T1000 (cell line): ENCODE measurements around the gene MED19.
"Not testable (repeated sequence)": the region's sequence is repeated elsewhere in the genome, so short reads cannot be mapped to it uniquely, and the experiment has no call there.

Experiments used
- DNase-seq: peaks from one replicate; lab custom pipeline; 2025; ENCODE audit warnings: mixed read lengths; lab: John Stamatoyannopoulos, UW

The MED19 gene

GRCh38 chr11:57704932-57705331 lies 7.1 kb downstream of the MED19 start:
- no peak for DNase-seq

GRCh38 chr11:57703341-57703740 lies 8.7 kb downstream of the MED19 start:
- DNase-seq: no peak

DNA sequence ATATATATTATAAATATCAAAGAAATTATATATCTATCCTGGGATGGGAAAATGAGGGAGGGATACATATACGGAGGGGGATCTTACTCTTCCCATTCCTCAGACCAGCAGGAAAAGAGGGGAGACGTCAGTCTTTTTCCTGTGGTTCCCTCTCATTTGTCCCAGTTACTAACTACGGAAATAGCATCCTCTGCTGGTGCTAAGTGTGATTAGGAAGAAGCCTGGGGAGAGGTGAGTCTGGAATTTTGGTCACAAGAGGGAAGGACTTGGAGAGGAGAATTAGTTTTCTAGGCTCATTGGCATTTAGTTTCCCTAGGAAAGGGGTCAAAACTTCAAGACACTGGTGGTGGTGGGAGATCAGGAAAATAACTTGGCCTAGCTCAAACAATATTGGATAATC lies 11.6 kb downstream of the MED19 start:
- no peak for DNase-seq

GRCh38 chr11:57699813-57700212 lies 12.2 kb downstream of the MED19 start:
- no peak for DNase-seq

GRCh38 chr11:57698843-57699365 lies 13.1 kb downstream of the MED19 start:
- DNase-seq: no peak

DNA sequence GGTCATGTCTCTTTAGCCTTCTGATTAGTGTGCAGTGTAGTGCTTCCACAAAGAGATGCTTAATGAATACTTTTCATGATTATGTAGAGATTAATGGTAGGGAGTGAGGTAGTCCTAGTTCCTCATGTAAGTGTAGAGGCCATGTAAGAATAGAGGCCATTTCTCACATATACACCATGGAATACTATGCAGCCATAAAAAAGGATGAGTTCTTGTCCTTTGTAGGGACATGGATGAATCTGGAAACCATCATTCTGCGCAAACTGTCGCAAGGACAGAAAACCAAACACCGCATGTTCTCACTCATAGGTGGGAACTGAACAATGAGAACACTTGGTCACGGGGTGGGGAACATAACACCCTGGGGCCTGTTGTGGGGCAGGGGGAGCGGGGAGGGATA lies 21.5 kb downstream of the MED19 start:
- not testable (repeated sequence) for DNase-seq

DNA sequence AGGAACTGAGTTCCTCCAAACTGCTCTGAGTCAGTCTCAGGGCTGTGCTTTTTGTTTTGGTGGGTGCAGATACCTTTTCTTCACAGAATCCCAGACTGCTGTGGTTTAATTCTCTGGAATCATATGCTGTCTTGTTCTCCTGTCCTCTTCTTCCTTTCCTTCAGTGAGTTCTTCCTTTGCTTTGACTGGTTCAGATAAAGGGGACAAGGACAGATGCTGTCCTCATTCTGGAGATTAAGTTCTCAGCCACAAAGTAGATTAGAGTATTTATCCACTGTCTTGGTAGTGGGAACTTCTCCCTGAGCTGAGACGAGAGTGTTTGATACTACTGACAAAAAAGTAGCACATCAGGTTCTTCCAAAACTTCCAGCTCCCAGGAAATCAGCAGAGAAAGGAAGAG lies 30.8 kb downstream of the MED19 start:
- no peak for DNase-seq

- no peak for DNase-seq
Observed at GRCh38 chr11:57680552-57680874, 31.5 kb downstream of the MED19 start.

DNA sequence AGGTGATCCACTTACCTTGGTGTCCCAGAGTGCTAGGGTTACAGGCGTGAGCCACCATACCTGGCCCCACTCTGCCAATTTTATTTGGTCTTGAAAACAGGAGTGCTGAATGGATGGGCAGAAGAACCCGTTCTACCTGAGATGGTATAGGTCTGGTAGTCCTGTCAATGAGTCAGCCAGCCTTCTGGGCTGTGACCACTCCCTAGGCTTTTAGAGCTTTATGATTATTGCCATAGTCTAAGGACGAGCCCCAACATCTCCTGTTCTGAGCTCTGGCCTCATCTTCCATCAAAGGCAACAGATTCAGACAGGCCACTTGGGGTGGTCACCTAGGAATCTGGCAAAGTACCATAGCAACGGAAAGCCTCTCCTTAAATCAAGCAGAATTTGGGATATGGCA lies 32.6 kb downstream of the MED19 start:
- DNase-seq: no peak

DNA sequence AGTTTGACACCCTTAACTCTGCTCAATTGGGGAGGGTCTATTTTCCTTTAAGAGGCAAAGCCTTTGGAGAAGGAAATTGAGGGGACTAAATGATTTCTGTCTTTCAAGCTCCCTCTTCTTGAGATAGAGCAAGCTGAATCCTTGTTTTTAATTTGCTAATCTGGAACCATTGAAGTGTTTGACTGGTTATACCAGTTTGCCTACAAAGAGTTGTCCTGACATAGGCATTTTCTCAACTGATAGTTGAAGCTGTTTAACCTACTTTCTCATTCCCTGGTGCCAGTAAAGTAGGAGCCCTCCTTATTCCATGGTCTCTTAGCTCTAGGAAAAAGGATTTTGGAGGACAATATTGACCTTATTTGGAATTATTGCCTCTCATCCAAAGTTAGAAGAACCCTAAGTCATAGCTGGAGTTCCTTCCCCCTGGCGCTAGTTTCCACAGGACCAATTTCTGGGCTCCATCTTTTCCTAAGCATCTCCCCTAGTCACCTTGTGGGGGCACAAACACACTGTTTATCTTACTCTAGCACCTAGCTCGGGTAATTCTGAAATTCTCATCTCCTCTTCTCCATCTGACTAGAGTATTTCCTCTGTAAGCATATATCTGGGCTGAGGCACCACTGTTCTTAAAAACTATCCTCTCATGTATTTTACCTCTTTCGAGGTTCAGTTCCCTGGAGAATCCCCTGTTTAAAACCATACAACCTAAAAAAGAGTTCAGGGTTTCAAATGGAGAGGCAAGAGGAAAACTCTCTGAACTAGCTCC lies 36.7 kb downstream of the MED19 start:
- DNase-seq: no peak

DNA sequence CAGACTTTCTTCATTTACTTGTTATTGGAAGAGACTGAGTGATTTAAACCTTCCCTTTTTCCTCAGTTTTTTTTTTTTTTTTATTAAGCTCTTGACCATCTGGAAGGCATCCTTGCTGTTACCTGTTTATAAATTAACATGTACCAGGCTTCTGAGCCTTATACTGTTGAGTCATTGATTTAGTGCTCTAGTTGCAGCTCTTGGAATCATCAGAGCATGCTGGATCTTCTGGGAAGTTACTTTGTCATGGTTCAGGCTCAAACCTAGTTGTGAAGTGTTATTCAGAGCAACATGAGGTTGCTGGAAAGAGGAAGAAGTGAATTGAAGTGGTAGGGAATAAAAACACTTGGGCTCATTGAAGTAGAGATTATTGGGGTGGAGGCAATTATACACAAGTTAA lies 37.8 kb downstream of the MED19 start:
- DNase-seq: no peak

DNA sequence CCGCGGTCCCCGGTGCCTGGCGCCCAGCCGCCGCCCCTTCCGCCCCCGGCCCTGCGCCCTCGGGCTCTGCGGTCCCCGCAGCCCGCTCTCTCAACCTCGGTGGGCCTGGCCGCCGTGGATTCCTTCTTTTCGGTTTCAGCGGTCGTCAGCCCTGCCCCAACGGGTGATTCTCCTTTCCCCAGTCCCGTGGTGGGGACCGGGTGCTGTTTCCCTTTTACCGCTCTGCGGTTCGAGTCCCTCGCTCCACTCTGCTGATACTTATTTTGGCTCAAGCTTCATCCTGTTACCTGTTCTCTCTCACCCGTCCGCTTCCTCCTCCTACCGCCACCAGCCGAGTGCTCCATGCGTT lies 43.6 kb downstream of the MED19 start:
- DNase-seq: no peak

DNA sequence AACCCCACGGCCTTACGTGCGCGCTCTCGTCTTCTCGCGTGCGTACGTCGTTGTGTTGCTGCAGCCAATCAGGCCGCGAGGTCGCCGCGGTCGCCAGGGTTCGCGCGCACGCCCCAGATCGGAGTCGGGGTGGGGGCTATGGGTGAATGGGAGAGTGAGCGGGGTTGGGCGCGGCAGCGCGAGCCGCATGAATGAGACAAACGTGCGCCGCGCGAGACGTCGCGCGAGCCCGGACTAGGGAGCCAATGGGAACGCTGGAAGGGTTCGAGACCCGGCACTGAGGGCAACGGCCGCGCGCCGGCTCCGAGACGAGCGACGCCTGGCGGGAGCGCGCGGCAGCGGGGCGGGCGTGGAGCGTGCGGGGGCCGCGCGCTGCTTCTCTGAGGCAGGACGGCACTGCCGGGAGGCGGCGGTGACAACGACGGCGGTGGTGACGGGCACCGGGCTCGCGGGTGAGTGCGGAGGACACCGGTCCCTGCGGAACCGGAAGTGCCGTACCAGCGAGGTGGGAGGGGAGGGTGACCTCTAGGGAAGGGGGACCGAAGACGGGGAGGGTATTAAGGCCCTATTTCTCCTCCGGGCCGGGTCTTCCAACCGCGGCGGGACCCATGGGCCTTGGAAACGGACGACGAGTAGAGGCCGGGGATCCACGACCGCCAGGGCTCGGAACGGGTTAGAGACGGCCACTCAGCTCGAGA lies 44.1 kb downstream of the MED19 start, which contains the start of gene ZDHHC5:
Gene ZDHHC5, plus strand, starts transcription at position 379 of the 698 bp plus-strand sequence. CDS start 4,977 bp downstream, outside the sequence.
- DNase-seq: peak; percentile 98

DNA sequence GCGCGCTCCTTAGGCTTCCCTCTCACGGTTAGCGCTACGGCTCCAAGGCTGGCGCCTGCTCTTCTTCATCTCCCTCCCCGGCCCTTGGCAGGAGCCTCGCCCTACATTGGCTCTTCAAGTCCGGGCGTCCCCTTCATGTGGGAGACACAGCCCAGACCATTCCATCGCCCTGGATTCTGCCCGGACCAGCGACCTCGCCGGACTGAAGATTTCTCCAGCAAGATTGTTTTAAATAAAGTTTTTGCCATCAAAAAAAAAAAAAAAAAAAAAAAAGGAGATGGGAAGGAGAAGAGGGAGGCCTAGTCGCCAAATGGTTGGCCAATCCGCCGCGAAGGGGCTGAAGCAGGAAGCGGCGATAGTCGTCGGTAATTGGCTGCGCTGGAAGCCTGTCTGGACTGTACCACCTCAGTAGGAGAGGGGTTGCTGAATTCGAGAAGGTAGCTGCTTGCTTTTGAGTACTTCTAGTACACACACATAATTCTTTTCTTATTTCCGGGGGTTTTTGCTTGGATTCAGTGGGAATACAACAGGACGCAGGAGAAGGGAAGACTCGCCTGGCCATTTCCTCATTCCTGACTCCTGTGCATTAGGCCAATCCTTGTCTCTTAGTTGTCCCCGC lies 44.8 kb downstream of the MED19 start:
- peak; percentile 95 for DNase-seq

- DNase-seq: no peak
Observed at GRCh38 chr11:57663975-57664374, 48.0 kb downstream of the MED19 start.

GRCh38 chr11:57662893-57663292 lies 49.1 kb downstream of the MED19 start:
- DNase-seq: no peak

DNA sequence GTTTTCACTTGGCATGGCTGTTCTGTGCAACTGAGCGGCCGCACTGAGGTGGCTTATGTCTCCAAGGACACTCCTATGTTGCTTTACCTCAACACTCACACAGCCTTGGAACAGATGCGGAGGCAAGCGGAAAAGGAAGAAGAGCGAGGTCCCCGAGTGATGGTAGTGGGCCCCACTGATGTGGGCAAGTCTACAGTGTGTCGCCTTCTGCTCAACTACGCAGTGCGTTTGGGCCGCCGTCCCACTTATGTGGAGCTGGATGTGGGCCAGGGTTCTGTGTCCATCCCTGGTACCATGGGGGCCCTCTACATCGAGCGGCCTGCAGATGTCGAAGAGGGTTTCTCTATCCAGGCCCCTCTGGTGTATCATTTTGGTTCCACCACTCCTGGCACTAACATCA lies 52.3 kb downstream of the MED19 start:
- DNase-seq: no peak

DNA sequence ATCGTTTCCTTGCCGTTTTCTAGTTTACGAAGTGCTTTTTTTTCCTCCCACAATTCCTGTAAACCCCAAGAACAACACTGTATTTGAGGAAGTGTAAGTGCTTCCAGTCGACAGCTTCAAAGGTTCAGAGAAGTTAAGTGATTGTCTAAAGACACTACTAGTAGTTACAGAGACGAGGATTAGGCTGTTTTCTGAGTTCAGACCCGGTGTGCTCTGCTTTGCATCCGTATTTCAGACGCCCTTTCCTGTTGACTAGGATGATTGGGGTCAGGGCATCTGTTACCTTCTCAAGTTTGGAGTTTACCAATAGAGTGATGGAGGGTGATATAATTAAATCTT lies 54.0 kb downstream of the MED19 start:
- DNase-seq: no peak

- peak; percentile 96 for DNase-seq
Observed at GRCh38 chr11:57657194-57658022, 54.6 kb downstream of the MED19 start, which contains the start of gene CLP1. CLP1 (plus strand) TSS chr11:57657762; CDS start chr11:57659477, 1,715 bp downstream.

GRCh38 chr11:57656885-57657193 lies 55.2 kb downstream of the MED19 start:
- DNase-seq: no peak
